GM10248 (cell line): Measurements from ENCODE around the gene ABCG2.

Source experiments
- CTCF ChIA-PET: fragments of 300-600 bp; sonication (Branson Sonifier 250); formaldehyde crosslinking; extraction: SDS; loops from one replicate; lab custom pipeline; 2021; ENCODE audit warnings: antibody characterized with exemption; lab: Yijun Ruan, JAX
- POLR2A ChIA-PET: fragments of 350-650 bp; sonication (Branson Sonifier 250); formaldehyde crosslinking; extraction: SDS; loops from one replicate; lab custom pipeline; 2020; ENCODE audit warnings: antibody characterized with exemption; lab: Yijun Ruan, JAX
- DNase-seq: peaks from one replicate; pipeline ENCODE4 v3.0.0; 2012; ENCODE audit errors: extremely low spot score
- CTCF ChIP-seq: IDR thresholded peaks from 2 replicates; pipeline ENCODE4 v1.5.1; 2012; ENCODE audit warnings: mild to moderate bottlenecking, low read depth; ENCODE audit errors: extremely low read depth, missing control alignments, control extremely low read depth

ABCG2 gene

GRCh38 chr4:88177983-88178625 is 19.7 kb upstream of the ABCG2 start:
- CTCF ChIA-PET = interaction anchor here (0.8 kb wide), 1 partner anchor 15 kb away, joined by 3 read pairs; no protein-coding TSS in a partner anchor

GRCh38 chr4:88172987-88173386 is 14.5 kb upstream of the ABCG2 start:
- ChIA-PET CTCF (interaction anchor here (1.5 kb wide), 1 partner anchor 9 kb away, joined by 4 read pairs; no protein-coding TSS in a partner anchor), POLR2A (no interaction called here)

More at GRCh38 chr4:88177983-88178625, 19.7 kb upstream of the ABCG2 start:
- DNase-seq = no peak
- POLR2A ChIA-PET = no interaction called here
- no peak for TF ChIP-seq CTCF

GRCh38 chr4:88171206-88171605 is 12.8 kb upstream of the ABCG2 start:
- DNase-seq = no peak
- CTCF ChIA-PET = no interaction called here
- POLR2A ChIA-PET = no interaction called here
- no peak for TF ChIP-seq CTCF

More at GRCh38 chr4:88172987-88173386, 14.5 kb upstream of the ABCG2 start:
- DNase-seq = no peak
- TF ChIP-seq CTCF = no peak

GRCh38 chr4:88169298-88169697 is 10.9 kb upstream of the ABCG2 start:
- CTCF ChIA-PET = interaction anchor here (1.2 kb wide), 1 partner anchor 58 kb away, joined by 3 read pairs; no protein-coding TSS in a partner anchor
- POLR2A ChIA-PET = no interaction called here
- TF ChIP-seq CTCF = no peak
- no peak for DNase-seq

- POLR2A ChIA-PET = no interaction called here
- DNase-seq = no peak
- no peak for TF ChIP-seq CTCF
- CTCF ChIA-PET = interaction anchor here (1.1 to 1.4 kb wide), 2 partner anchors 11 to 14 kb away, joined by 3 read pairs; no protein-coding TSS in a partner anchor
These were observed 8.2 kb upstream of the ABCG2 start for GRCh38 chr4:88166608-88167007.

GRCh38 chr4:88163336-88163735 is 4.9 kb upstream of the ABCG2 start:
- ChIA-PET CTCF (interaction anchor here (1.3 kb wide), 1 partner anchor 25 kb away, joined by 3 read pairs; no protein-coding TSS in a partner anchor), POLR2A (no interaction called here)
- DNase-seq = no peak
- TF ChIP-seq CTCF = no peak
